GM12878 (cell line): ENCODE measurements around the gene ETV7. TPM values are rescaled to one million over a fixed set of nuclear protein-coding genes. Genes with fewer than 3 reads are reported as not detected.

Experiments used
- ATAC-seq: fragments of 200-7000 bp; cut with Tn5 transposase; 3 replicates; pipeline ENCODE4 v1.9.1; 2020; ENCODE audit warnings: mild to moderate bottlenecking, moderate library complexity
- BruUV-seq: library from RNA; stranded (reverse); fragments of 400-500 nt; replicated peaks from 2 replicates; lab custom pipeline; 2021; lab: Mats Ljungman, UMichigan
- CTCF ChIA-PET: fragments of 300-600 bp; sonication (Branson Sonifier 250); formaldehyde crosslinking; extraction: SDS; loops from one replicate; lab custom pipeline; 2021; ENCODE audit warnings: inconsistent platforms; lab: Yijun Ruan, JAX
- POLR2A ChIA-PET: fragments of 350-600 bp; formaldehyde crosslinking; extraction: SDS; loops from one replicate; lab custom pipeline; 2021; ENCODE audit warnings: inconsistent platforms; lab: Charles Lee
- RAD21 ChIA-PET: fragments of 300-600 bp; sonication (Branson Sonifier 250); formaldehyde crosslinking; loops from one replicate; lab custom pipeline; 2023; ENCODE audit warnings: antibody characterized with exemption; ENCODE audit not compliant: unreplicated experiment; lab: Charles Lee
- SMC1A ChIA-PET: fragments of 300-600 bp; sonication (Branson Sonifier 250); formaldehyde crosslinking; loops from one replicate; lab custom pipeline; 2023; ENCODE audit not compliant: unreplicated experiment, uncharacterized antibody; lab: Charles Lee
- DNase-seq: peaks from one replicate; pipeline ENCODE4 v3.0.0-alpha.2; 2011; ENCODE audit warnings: low read depth, low spot score
- FAIRE-seq: peaks from 3 replicates; lab custom pipeline; 2011; peaks lifted over from hg19 to GRCh38; lab: Jason Lieb, UNC
- H2AFZ ChIP-seq: 2 replicates; pipeline ENCODE4 v1.6.0; 2011; ENCODE audit warnings: low read depth, low read length, control low read depth; ENCODE audit not compliant: control insufficient read depth
- H3K27ac ChIP-seq: 2 replicates; pipeline ENCODE4 v1.5.1; 2011; ENCODE audit warnings: control low read depth; ENCODE audit not compliant: control insufficient read depth, insufficient read depth
- H3K27me3 ChIP-seq, 2 experiments: replicated peaks in 1 of 2; 2 replicates each; pipeline versions ENCODE4 v1.6.0 to v1.6.1; 2011; ENCODE audit warnings: low read length in 1 of 2; ENCODE audit not compliant: control insufficient read depth in 2 of 2, insufficient read depth in 2 of 2
- H3K36me3 ChIP-seq, 2 experiments: 2 replicates each; pipeline ENCODE4 v1.5.1; 2011; ENCODE audit warnings: low read length in 1 of 2; ENCODE audit not compliant: control insufficient read depth in 2 of 2, insufficient read depth in 2 of 2
- H3K4me1 ChIP-seq: 2 replicates; pipeline ENCODE4 v1.6.1; 2011; ENCODE audit warnings: mild to moderate bottlenecking, low read length, moderate library complexity, mixed read lengths; ENCODE audit not compliant: control insufficient read depth, insufficient read depth
- H3K4me2 ChIP-seq: 2 replicates; pipeline ENCODE4 v1.6.0; 2011; ENCODE audit warnings: control low read depth; ENCODE audit not compliant: control insufficient read depth, insufficient read depth
- H3K4me3 ChIP-seq: fragments of 200-600 bp; sonication (generic); 2 replicates; pipeline ENCODE4 v1.5.1; 2016
- H3K79me2 ChIP-seq: 2 replicates; pipeline ENCODE4 v1.6.0; 2011; ENCODE audit warnings: low read length; ENCODE audit not compliant: control insufficient read depth, insufficient read depth
- H3K9ac ChIP-seq: 2 replicates; pipeline ENCODE4 v1.8.0; 2011; ENCODE audit warnings: low read length, control low read depth, mixed read lengths; ENCODE audit not compliant: control insufficient read depth, insufficient read depth
- H3K9me3 ChIP-seq: replicated peaks from 3 replicates; pipeline ENCODE4 v1.5.1; 2011; ENCODE audit warnings: mild to moderate bottlenecking, low read length; ENCODE audit not compliant: control insufficient read depth, insufficient read depth
- H4K20me1 ChIP-seq: 2 replicates; pipeline ENCODE4 v1.6.0; 2011; ENCODE audit not compliant: control insufficient read depth, insufficient read depth
- CBX5 ChIP-seq: sonication (generic); IDR thresholded peaks from 2 replicates; pipeline ENCODE4 v1.6.1; 2016; ENCODE audit warnings: low read depth, moderate library complexity, mild to moderate bottlenecking, inconsistent platforms
- IKZF1 ChIP-seq: fragments of 450-650 bp; conservative IDR thresholded peaks from 2 replicates; pipeline ENCODE4 v1.6.1; 2017; ENCODE audit warnings: antibody characterized with exemption, mild to moderate bottlenecking
- LARP7 ChIP-seq: fragments of 450-650 bp; IDR thresholded peaks from 2 replicates; pipeline ENCODE4 v1.6.1; 2017; ENCODE audit warnings: mild to moderate bottlenecking
- TBL1XR1 ChIP-seq: IDR thresholded peaks from 2 replicates; pipeline ENCODE4 v1.6.1; 2012; ENCODE audit warnings: low read depth, low read length, improper control_type of control experiment
- ZNF24 ChIP-seq: fragments of 450-650 bp; IDR thresholded peaks from 2 replicates; pipeline ENCODE4 v1.6.1; 2017; ENCODE audit warnings: antibody characterized with exemption, mild to moderate bottlenecking
- WGBS: methylation state at CpG from one replicate; pipeline ENCODE4 v1.1.6; 2016; ENCODE audit warnings: low lambda C conversion rate; ENCODE audit not compliant: insufficient replicate concordance, insufficient coverage; ENCODE audit errors: missing lambda C conversion rate; 5-methylcytosine and 5-hydroxymethylcytosine counted together
- in situ Hi-C: fragments of 300-500 bp; cut with MboI; formaldehyde crosslinking; loops from 9 replicates; pipeline ENCODE4 v1.14.3; 2018; ENCODE audit warnings: mixed read lengths
- intact Hi-C: fragments of 100-400 bp; cut with micrococcal nuclease; formaldehyde crosslinking; loops from one replicate; pipeline ENCODE4 v1.14.2; 2022; ENCODE audit not compliant: unreplicated experiment
- polyA plus RNA-seq, 11 experiments: library from polyadenylated mRNA; depleted of rRNA in 4 of 11; unstranded in 6 of 11; stranded (reverse) in 5 of 11; fragments of >200 nt; fragmentation: Nextera tagmentation in 4 of 11; fragmentation: Illumina TruSeq in 1 of 11; extraction: Ambion mirVana in 4 of 11; extraction: Trizol in 1 of 11; gene quantifications; 1 replicate in 1 of 11; 2 replicates in 10 of 11; pipeline versions ENCODE4 v1.2.1 to v1.2.3, GENCODE V29; 2011 to 2016; ENCODE audit warnings: inconsistent platforms in 2 of 11, missing spikeins in 2 of 11, low read depth in 1 of 11
- total RNA-seq, 4 experiments: library from RNA; depleted of rRNA in 3 of 4; stranded (reverse); fragments of >200 nt in 3 of 4; fragmentation: Illumina TruSeq in 1 of 4; extraction: Trizol in 1 of 4; gene quantifications; 2 replicates each; pipeline versions ENCODE4 v1.2.1 to v1.2.3, GENCODE V29; 2013 to 2021

Gene ETV7
- total and polyA plus RNA-seq, 10 of the 15 experiments (the other 5 are each of a cell fraction or from before 2014, with no cell fraction given): 0.04 to 1.8 (median 1.3) TPM

DNA sequence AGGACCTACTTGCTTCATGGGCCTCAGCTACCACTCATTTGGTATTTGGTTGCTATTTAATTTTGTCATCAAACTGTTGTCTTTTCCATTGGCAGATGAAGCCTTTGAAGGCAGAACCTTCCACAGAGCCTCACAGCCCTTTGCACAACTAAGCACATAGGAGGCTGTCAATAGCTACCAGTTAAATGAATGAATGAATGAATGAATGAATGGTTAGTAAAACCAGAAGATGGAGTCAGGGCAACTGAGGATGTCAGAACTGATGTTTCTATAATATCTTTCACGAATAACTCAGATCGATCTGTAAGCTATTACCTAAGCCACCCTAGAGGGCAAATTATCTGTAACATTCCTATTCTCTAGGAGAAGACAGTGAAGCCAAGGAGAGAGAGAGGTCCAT lies 69.8 kb downstream of the ETV7 start:
- no peaks in the 10 kb centered on the region for H3K27me3 ChIP-seq
- H4K20me1 ChIP-seq: no peaks in the 10 kb centered on the region
- H3K4me2 ChIP-seq: no peak overlapping the region
- H3K36me3 ChIP-seq: no peaks in the 10 kb centered on the region
- H3K79me2 ChIP-seq: no peaks in the 10 kb centered on the region
- no peak overlapping the region for H3K9ac ChIP-seq
- no peak overlapping the region for H2AFZ ChIP-seq
- ChIA-PET RAD21 (no interaction called here), CTCF (interaction anchor here (1.1 to 2.9 kb wide), 4 partner anchors 10 to 41 kb away, joined by 3 to 16 read pairs (median 7); no protein-coding TSS in a partner anchor), POLR2A (interaction anchor here (1.6 kb wide), 1 partner anchor 23 kb away, joined by 3 read pairs; no protein-coding TSS in a partner anchor), SMC1A (interaction anchor here (0.6 to 2.6 kb wide), 3 partner anchors 17 to 361 kb away, joined by 3 to 9 read pairs (median 3); no protein-coding TSS in a partner anchor)
- no peaks in the 10 kb centered on the region for H3K9me3 ChIP-seq
- H3K4me3 ChIP-seq: no peak overlapping the region
- H3K27ac ChIP-seq: no peak overlapping the region
- 96% methylated on average over 2 of the region's 2 CpGs for WGBS
- peaks cover 10% of the 10 kb centered on the region for H3K4me1 ChIP-seq
- in situ Hi-C loops: no loop called here
- BruUV-seq: no TSS peak
- ATAC-seq: no peak
- no peak for FAIRE-seq
- no peak for DNase-seq
- TF ChIP-seq CBX5 (no peak), ZNF24 (peak; percentile 60), IKZF1 (no peak), TBL1XR1 (no peak), LARP7 (no peak)
- intact Hi-C loops: no loop called here

Other genes starting within 250 kb of the ETV7 start
- 6.4 and 6.7 TPM in 2 replicates for gene BRPF3, start 190.9 kb downstream of the ETV7 start, total RNA-seq (2014; rRNA removed)
- 6.3 and 7.2 TPM in 2 replicates for gene BRPF3, start 190.9 kb downstream of the ETV7 start, total RNA-seq (2014; rRNA removed; fragmentation: Illumina TruSeq; extraction: Trizol)
- gene BRPF3, start 190.9 kb downstream of the ETV7 start, total RNA-seq (2021): 12.8 and 14.3 TPM in 2 replicates
- 5.1 and 6.7 TPM in 2 replicates for gene BRPF3, start 190.9 kb downstream of the ETV7 start, polyA plus RNA-seq (2011; rRNA removed)
- gene BRPF3, start 190.9 kb downstream of the ETV7 start, polyA plus RNA-seq (2014; fragmentation: Illumina TruSeq; extraction: Trizol): 11.0 and 16.1 TPM in 2 replicates
- gene BRPF3, start 190.9 kb downstream of the ETV7 start, polyA plus RNA-seq (2014; fragmentation: Nextera tagmentation; extraction: Ambion mirVana): 1 to 10 TPM; 2.3 to 2.8 TPM
- gene BRPF3, start 190.9 kb downstream of the ETV7 start, polyA plus RNA-seq (2014; rRNA removed): 10.5 and 14.8 TPM in 2 replicates
- gene BRPF3, start 190.9 kb downstream of the ETV7 start, polyA plus RNA-seq (2016; fragmentation: Nextera tagmentation; extraction: Ambion mirVana): 1 to 10 TPM; 3.9 to 6.0 TPM
- not detected in 2 replicates for gene PNPLA1, start 117.6 kb downstream of the ETV7 start, total RNA-seq (2014; rRNA removed)
- not detected in 2 replicates for gene PNPLA1, start 117.6 kb downstream of the ETV7 start, total RNA-seq (2014; rRNA removed; fragmentation: Illumina TruSeq; extraction: Trizol)
- gene PNPLA1, start 117.6 kb downstream of the ETV7 start, total RNA-seq (2021): not detected in 2 replicates
- not detected in 2 replicates for gene PNPLA1, start 117.6 kb downstream of the ETV7 start, polyA plus RNA-seq (2011; rRNA removed)
- gene PNPLA1, start 117.6 kb downstream of the ETV7 start, polyA plus RNA-seq (2014; fragmentation: Illumina TruSeq; extraction: Trizol): 0.04 TPM in 1 of 2 replicates, not detected in the other
- not detected for gene PNPLA1, start 117.6 kb downstream of the ETV7 start, polyA plus RNA-seq (2014; fragmentation: Nextera tagmentation; extraction: Ambion mirVana)
- not detected in 2 replicates for gene PNPLA1, start 117.6 kb downstream of the ETV7 start, polyA plus RNA-seq (2014; rRNA removed)
- gene PNPLA1, start 117.6 kb downstream of the ETV7 start, polyA plus RNA-seq (2016; fragmentation: Nextera tagmentation; extraction: Ambion mirVana): not detected
- 0.05 and 0.06 TPM in 2 replicates for gene BNIP5, start 50.8 kb downstream of the ETV7 start, total RNA-seq (2014; rRNA removed)
- gene BNIP5, start 50.8 kb downstream of the ETV7 start, total RNA-seq (2014; rRNA removed; fragmentation: Illumina TruSeq; extraction: Trizol): 0.04 and 0.09 TPM in 2 replicates
- gene BNIP5, start 50.8 kb downstream of the ETV7 start, total RNA-seq (2021): 0.08 and 0.13 TPM in 2 replicates
- gene BNIP5, start 50.8 kb downstream of the ETV7 start, polyA plus RNA-seq (2011; rRNA removed): 0.36 and 0.68 TPM in 2 replicates
- gene BNIP5, start 50.8 kb downstream of the ETV7 start, polyA plus RNA-seq (2014; fragmentation: Illumina TruSeq; extraction: Trizol): 0.09 and 0.16 TPM in 2 replicates
- under 1 TPM in 1 of 2 experiments, not detected in 1; 0.02 TPM for gene BNIP5, start 50.8 kb downstream of the ETV7 start, polyA plus RNA-seq (2014; fragmentation: Nextera tagmentation; extraction: Ambion mirVana)
- gene BNIP5, start 50.8 kb downstream of the ETV7 start, polyA plus RNA-seq (2014; rRNA removed): 0.03 and 0.04 TPM in 2 replicates
- gene BNIP5, start 50.8 kb downstream of the ETV7 start, polyA plus RNA-seq (2016; fragmentation: Nextera tagmentation; extraction: Ambion mirVana): under 1 TPM in 1 of 2 experiments, not detected in 1; 0.04 TPM
- 0.27 and 0.45 TPM in 2 replicates for gene PXT1, start 55.2 kb upstream of the ETV7 start, total RNA-seq (2014; rRNA removed)
- gene PXT1, start 55.2 kb upstream of the ETV7 start, total RNA-seq (2014; rRNA removed; fragmentation: Illumina TruSeq; extraction: Trizol): 0.23 and 0.27 TPM in 2 replicates
- gene PXT1, start 55.2 kb upstream of the ETV7 start, total RNA-seq (2021): 0.21 and 0.38 TPM in 2 replicates
- gene PXT1, start 55.2 kb upstream of the ETV7 start, polyA plus RNA-seq (2011; rRNA removed): 0.24 and 0.31 TPM in 2 replicates
- 1.3 and 2.1 TPM in 2 replicates for gene PXT1, start 55.2 kb upstream of the ETV7 start, polyA plus RNA-seq (2014; fragmentation: Illumina TruSeq; extraction: Trizol)
- under 1 TPM; 0.52 to 0.60 TPM for gene PXT1, start 55.2 kb upstream of the ETV7 start, polyA plus RNA-seq (2014; fragmentation: Nextera tagmentation; extraction: Ambion mirVana)
- 0.39 and 0.49 TPM in 2 replicates for gene PXT1, start 55.2 kb upstream of the ETV7 start, polyA plus RNA-seq (2014; rRNA removed)
- gene PXT1, start 55.2 kb upstream of the ETV7 start, polyA plus RNA-seq (2016; fragmentation: Nextera tagmentation; extraction: Ambion mirVana): 1 to 10 TPM; 2.5 to 2.9 TPM
- gene KCTD20, start 55.3 kb upstream of the ETV7 start, total RNA-seq (2014; rRNA removed): 66.0 and 83.5 TPM in 2 replicates
- gene KCTD20, start 55.3 kb upstream of the ETV7 start, total RNA-seq (2014; rRNA removed; fragmentation: Illumina TruSeq; extraction: Trizol): 73.5 and 77.0 TPM in 2 replicates
- 51.6 and 52.7 TPM in 2 replicates for gene KCTD20, start 55.3 kb upstream of the ETV7 start, total RNA-seq (2021)
- 68.6 and 82.3 TPM in 2 replicates for gene KCTD20, start 55.3 kb upstream of the ETV7 start, polyA plus RNA-seq (2011; rRNA removed)
- 61.7 and 70.5 TPM in 2 replicates for gene KCTD20, start 55.3 kb upstream of the ETV7 start, polyA plus RNA-seq (2014; fragmentation: Illumina TruSeq; extraction: Trizol)
- 10 to 100 TPM; 18.1 to 20.1 TPM for gene KCTD20, start 55.3 kb upstream of the ETV7 start, polyA plus RNA-seq (2014; fragmentation: Nextera tagmentation; extraction: Ambion mirVana)
- 40.4 and 48.2 TPM in 2 replicates for gene KCTD20, start 55.3 kb upstream of the ETV7 start, polyA plus RNA-seq (2014; rRNA removed)
- gene KCTD20, start 55.3 kb upstream of the ETV7 start, polyA plus RNA-seq (2016; fragmentation: Nextera tagmentation; extraction: Ambion mirVana): 10 to 100 TPM; 44.3 to 49.5 TPM
- gene STK38, start 159.8 kb upstream of the ETV7 start, total RNA-seq (2014; rRNA removed): 9.4 and 10.5 TPM in 2 replicates
- gene STK38, start 159.8 kb upstream of the ETV7 start, total RNA-seq (2014; rRNA removed; fragmentation: Illumina TruSeq; extraction: Trizol): 13.6 and 13.7 TPM in 2 replicates
- gene STK38, start 159.8 kb upstream of the ETV7 start, total RNA-seq (2021): 13.1 and 15.4 TPM in 2 replicates
- gene STK38, start 159.8 kb upstream of the ETV7 start, polyA plus RNA-seq (2011; rRNA removed): 13.5 and 17.0 TPM in 2 replicates
- gene STK38, start 159.8 kb upstream of the ETV7 start, polyA plus RNA-seq (2014; fragmentation: Illumina TruSeq; extraction: Trizol): 18.7 and 22.1 TPM in 2 replicates
- 1 to 10 TPM; 4.1 to 6.6 TPM for gene STK38, start 159.8 kb upstream of the ETV7 start, polyA plus RNA-seq (2014; fragmentation: Nextera tagmentation; extraction: Ambion mirVana)
- 11.2 and 11.8 TPM in 2 replicates for gene STK38, start 159.8 kb upstream of the ETV7 start, polyA plus RNA-seq (2014; rRNA removed)
- 10 to 100 TPM; 17.1 to 17.5 TPM for gene STK38, start 159.8 kb upstream of the ETV7 start, polyA plus RNA-seq (2016; fragmentation: Nextera tagmentation; extraction: Ambion mirVana)
- 195 and 229 TPM in 2 replicates for gene SRSF3, start 206.7 kb upstream of the ETV7 start, total RNA-seq (2014; rRNA removed)
- 240 and 256 TPM in 2 replicates for gene SRSF3, start 206.7 kb upstream of the ETV7 start, total RNA-seq (2014; rRNA removed; fragmentation: Illumina TruSeq; extraction: Trizol)
- gene SRSF3, start 206.7 kb upstream of the ETV7 start, total RNA-seq (2021): 456 and 467 TPM in 2 replicates
- 499 and 606 TPM in 2 replicates for gene SRSF3, start 206.7 kb upstream of the ETV7 start, polyA plus RNA-seq (2011; rRNA removed)
- 314 and 338 TPM in 2 replicates for gene SRSF3, start 206.7 kb upstream of the ETV7 start, polyA plus RNA-seq (2014; fragmentation: Illumina TruSeq; extraction: Trizol)
- 1,000 to 10,000 TPM in 1 of 2 experiments, 100 to 1,000 TPM in 1; 971 to 1,377 TPM for gene SRSF3, start 206.7 kb upstream of the ETV7 start, polyA plus RNA-seq (2014; fragmentation: Nextera tagmentation; extraction: Ambion mirVana)
- gene SRSF3, start 206.7 kb upstream of the ETV7 start, polyA plus RNA-seq (2014; rRNA removed): 482 and 486 TPM in 2 replicates
- 100 to 1,000 TPM; 569 to 577 TPM for gene SRSF3, start 206.7 kb upstream of the ETV7 start, polyA plus RNA-seq (2016; fragmentation: Nextera tagmentation; extraction: Ambion mirVana)